Gastrocnemius medialis (tissue), 4 donors: ENCODE measurements around the gene LAMA3.

Source experiments
- CTCF ChIP-seq, 5 experiments: fragments of 450-650 bp in 3 of 5; fragments of 200-600 bp in 2 of 5; sonication (generic) in 2 of 5; IDR thresholded peaks in 4 of 5; conservative IDR thresholded peaks in 1 of 5; 1 replicate in 4 of 5; 2 replicates in 1 of 5; pipeline ENCODE4 v1.5.1; 2016 to 2019; ENCODE audit warnings: antibody characterized with exemption in 5 of 5, mild to moderate bottlenecking in 3 of 5, moderate library complexity in 3 of 5
- POLR2A ChIP-seq, 2 donors: fragments of 450-650 bp; IDR thresholded peaks; one replicate each; pipeline ENCODE4 v1.6.1; 2017; ENCODE audit warnings: antibody characterized with exemption in 2 of 2, mild to moderate bottlenecking in 2 of 2, moderate library complexity in 2 of 2

- no peak for TF ChIP-seq CTCF (IDR thresholded peaks at IDR 0.05 in 4 of 5, conservative IDR thresholded peaks at IDR 0.05 in 1 of 5)
- no peak for TF ChIP-seq POLR2A (IDR thresholded peaks at IDR 0.05)
These were observed 159.9 kb downstream of the LAMA3 start for GRCh38 chr18:23849141-23849540.
